ENCODE data around the gene RIMBP2.
A peak's percentile ranks its signal among the peaks of the same experiment; 100 is the strongest.

The RIMBP2 gene

DNA sequence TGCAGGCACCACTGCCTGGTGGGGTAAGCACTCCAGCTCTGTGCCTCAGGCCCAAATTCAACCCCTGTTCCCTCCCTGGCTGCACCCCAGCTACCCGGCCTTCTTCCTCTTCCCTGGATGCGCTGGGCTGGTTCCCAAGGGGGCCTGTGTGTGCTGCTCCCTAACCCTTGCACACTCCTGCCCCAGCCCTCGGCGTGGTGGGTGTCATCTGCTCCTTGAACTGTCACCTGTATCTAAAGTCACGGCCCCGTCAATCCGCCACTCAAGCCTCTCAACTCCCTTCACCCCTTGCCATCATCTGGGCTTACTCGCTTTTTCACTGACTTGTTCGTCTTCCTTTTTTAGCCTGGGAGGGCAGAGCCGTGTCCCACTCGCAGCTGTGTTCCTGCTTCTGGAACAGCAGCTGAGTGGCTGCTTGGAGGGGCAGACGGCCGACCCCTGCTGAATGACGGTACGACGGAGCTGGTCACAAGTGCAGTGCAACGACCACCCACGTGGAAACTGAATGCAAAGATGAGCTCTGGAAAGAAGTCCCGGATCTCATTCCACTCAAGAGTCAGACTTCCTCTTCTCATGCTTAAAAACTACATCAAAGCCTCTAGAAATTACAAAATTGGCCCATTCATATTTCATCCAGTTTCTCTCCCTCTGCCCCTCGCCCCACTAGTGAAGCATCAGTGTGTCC lies 239.5 kb downstream of the RIMBP2 start:
- DNase-seq: no peak

DNA sequence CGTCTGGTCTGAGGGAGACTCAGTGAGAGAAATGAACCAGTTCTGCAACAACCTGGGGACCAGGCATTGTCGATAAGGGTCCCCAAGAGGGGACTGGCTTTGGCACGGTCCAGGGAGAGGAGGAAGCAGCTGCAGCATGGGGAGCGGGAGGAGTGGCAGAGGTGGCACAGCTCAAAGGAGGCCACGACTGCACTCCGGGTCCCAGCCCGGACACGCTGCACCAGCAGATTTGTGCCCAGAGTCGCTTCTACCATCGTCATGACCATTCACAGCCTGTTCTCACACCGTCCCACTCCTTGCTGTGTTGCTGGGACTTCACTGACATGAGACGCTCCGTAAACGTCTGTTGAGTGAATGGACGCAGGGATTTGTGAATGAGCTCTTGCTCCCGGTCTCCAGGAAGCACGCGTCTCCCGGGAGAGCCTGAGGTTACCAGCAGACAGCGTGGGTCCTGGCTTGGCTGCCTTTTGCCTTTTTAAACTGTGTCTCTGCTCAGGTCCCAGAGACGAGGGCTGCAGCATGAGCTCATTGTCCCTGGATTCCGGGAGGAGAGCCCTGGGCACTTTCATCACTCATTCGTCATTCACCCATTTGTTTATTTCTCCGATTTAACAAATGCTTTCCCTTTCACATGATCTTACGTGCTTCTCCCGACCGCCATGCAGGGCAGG lies 241.4 kb downstream of the RIMBP2 start:
- intact Hi-C loops (cut with DNase I): no loop called here
- peak in 2 of 42 donors; percentile 13 to 29 for DNase-seq

More for the DNA sequence above, 239.5 kb downstream of the RIMBP2 start:
- intact Hi-C loops (cut with DNase I): no loop called here

DNA sequence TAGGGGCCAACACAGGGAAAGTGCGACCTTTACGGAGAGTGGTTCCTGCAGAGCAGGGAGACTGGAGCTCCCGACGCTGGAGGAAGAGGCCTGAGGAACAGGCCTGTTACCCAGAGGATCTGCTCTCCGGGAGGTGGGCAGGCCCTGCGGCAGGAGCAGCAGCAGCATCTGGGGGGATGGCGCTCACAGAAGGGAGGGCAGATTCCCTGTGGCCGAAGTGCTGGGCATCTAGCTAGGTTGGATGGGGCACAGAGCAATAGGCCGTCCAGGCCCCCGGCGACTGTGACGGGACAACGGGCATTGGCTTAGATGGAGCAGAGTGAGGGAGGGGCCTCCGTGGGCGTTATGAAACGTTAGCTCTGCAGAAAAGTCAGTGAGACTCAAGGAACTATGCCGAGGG lies 242.8 kb downstream of the RIMBP2 start:
- DNase-seq: no peak
- intact Hi-C loops (cut with DNase I): no loop called here

DNA sequence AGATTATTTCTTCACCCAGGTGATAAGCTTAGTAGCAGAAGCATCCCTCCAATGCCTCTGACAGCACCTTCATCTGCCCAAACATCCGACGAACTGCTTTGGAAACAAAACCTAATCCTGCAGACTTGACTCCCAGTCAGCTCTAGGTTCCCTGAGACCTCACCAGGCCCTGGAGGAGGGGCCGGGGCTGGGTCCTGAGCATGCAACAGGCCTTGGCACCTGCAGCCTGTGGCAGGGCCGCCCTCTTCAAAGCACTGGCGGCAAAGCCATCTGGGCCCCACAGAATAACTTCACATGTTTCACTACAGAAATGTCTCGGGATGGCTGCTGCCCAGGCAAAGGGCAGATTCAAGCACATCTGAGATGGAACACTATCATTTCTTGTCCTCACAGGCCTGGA lies 245.1 kb downstream of the RIMBP2 start:
- no peak for DNase-seq
- intact Hi-C loops (cut with DNase I): no loop called here

DNA sequence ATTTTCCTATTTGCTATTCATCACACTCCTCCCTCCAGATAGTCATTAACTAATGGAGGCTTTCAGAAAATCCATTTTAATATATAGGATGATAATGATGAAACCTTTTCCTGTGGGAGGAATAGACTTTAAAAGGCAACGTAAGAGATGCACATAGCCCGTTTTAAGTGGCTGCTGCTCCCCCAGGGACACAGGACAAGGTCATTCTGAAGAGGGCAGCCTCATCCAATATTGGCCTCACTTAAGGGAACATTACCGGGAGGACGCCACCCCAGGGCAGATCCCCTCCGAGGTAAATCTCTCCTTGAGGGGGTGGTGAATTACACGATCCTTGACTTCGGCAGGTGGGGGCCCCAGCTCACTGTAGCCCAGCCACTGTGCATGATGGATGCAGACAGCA lies 246.5 kb downstream of the RIMBP2 start:
- no peak for DNase-seq
- intact Hi-C loops (cut with DNase I): no loop called here

DNA sequence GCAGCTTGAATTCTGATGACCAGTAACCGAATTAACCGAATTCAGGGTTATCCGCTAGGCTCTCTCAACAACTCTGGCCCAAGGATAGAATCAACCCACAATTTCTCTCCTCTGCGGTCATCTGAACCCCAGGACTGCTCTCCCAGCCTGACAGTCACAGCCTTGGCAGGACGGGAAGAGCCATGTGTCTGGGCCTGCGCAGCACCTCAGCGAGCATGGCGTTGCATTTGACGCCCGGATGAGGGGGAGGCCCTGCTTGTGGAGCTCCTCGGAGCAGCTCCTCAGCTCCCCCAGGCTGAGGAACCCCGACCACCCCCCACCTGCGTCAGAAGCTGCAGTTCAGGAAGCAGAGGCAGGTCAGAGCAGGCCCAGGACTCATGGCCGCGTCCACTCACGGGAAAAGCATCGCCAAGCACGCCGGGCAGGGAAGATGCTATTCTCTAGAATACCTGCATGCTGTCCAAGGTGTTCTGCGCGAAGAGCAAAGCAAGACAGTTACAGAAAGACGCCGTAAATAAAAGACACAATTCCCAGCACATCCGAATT lies 247.3 kb downstream of the RIMBP2 start:
- intact Hi-C loops (cut with DNase I): no loop called here
- DNase-seq: no peak

DNA sequence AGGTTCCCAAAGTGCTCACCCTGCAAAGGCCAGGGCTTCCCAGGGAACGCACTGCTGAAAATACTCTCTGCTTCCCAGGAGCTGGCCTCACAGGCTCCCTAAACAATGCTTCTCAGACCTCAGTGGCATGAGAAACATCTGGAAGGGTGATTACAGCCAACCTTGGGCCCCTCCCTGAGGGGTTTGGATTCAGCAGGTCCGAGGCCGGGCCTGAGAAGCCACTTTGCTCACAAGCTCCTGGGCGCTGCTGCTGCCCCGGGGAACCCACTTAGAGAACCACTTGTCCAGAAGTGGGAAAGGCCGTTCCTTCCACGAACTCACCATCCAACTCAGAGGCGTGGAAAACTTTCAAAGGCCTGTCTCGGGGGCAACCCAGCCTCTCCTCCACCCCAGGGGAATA lies 247.9 kb downstream of the RIMBP2 start:
- intact Hi-C loops (cut with DNase I): no loop called here
- DNase-seq: no peak

DNA sequence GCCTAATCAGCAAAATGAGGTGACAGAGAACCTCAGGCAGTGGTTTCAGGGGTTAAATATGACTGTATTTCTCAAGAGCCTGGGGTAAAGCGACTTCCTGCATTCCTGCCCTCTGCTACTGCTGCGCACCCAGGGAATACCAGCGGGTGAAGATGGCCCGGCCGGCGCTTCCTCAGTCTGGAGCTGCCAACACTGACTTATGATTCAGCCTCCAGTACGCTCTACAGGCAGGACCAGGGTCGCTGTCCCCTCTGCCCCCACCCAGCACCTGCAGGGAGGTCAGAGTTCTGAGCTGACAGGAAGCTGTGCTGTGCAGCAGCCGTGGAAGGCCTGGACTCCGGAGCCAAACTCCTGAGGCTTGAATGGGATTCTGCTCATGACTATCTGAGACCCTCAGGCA lies 250.5 kb downstream of the RIMBP2 start:
- DNase-seq: no peak
- intact Hi-C loops (cut with DNase I): no loop called here

DNA sequence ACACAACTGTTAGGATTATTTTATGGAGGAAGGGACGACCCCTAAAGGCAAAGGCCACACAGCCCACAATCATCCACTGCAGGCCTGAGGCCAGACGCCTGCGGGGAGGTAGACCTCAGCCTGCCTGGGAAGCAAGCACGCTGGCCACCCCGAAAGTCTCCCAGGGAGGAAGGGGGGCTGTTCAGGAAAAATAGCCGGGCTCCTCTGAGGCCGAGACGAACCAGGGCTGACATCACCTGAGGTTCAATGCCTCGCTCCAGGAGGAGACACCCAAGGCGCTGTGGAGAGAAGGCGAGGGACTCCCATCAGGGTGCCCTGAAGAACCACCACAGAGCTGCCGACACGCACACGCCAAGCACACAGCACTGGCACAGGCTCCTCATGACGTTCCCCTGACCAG lies 251.1 kb downstream of the RIMBP2 start:
- DNase-seq: no peak

DNA sequence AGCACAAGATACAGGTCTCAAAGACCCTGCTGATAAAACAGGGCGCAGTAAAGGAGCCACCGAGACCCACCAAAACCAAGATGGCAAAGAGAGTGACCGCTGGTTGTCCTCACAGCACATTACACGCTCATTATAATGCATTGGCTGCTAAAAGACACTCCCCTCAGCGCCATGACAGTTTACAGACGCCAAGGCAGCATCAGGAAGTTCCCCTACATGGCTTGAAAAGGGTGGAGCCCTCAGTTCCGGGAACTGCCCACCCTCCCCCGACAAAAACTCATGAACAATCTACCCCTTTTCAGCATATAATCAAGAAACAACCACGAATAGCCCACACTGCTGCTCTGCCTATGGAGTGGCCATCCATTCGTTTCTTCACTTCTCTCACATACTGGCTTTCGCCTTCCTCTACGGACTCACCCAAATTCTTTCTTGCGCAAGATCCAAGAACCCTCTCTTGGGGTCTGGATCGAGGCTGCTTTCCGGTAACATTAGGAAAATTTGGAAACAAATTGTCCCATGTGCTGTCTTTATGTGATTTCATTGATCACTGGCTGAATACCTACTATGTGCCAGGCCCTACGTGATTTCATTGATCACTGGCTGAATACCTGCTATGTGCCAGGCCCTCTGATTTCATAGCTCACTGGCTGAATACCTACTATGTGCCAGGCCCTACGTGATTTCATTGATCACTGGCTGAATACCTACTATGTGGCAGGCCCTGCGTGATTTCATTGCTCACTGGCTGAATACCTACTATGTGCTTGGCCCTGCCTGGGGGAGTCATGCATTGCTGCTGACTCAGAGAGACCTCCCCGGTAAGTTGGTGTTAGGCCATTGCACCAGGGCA lies 252.1 kb downstream of the RIMBP2 start:
- DNase-seq: no peak
- intact Hi-C loops (cut with DNase I): no loop called here

More for the DNA sequence above, 251.1 kb downstream of the RIMBP2 start:
- intact Hi-C loops (cut with DNase I): no loop called here

DNA sequence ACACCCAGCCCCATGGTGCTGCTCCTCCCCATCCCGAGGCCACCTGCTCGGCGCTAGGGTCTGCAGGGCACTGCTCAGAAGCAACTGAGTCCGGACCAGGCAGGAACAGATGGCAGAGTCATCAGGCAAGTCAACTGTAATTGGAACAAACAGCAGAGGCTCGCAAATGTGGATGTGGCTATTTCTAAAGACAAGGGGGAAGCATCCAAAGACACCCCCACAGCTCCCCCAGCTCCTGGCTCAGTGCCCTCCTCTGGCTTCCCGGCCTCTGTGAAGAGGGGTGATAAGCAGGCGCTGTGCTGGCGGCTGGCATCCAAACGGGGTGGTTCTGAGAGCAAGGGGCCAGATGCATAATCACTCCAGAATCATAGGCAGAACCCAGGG lies 252.8 kb downstream of the RIMBP2 start:
- intact Hi-C loops (cut with DNase I): no loop called here
- no peak for DNase-seq

DNA sequence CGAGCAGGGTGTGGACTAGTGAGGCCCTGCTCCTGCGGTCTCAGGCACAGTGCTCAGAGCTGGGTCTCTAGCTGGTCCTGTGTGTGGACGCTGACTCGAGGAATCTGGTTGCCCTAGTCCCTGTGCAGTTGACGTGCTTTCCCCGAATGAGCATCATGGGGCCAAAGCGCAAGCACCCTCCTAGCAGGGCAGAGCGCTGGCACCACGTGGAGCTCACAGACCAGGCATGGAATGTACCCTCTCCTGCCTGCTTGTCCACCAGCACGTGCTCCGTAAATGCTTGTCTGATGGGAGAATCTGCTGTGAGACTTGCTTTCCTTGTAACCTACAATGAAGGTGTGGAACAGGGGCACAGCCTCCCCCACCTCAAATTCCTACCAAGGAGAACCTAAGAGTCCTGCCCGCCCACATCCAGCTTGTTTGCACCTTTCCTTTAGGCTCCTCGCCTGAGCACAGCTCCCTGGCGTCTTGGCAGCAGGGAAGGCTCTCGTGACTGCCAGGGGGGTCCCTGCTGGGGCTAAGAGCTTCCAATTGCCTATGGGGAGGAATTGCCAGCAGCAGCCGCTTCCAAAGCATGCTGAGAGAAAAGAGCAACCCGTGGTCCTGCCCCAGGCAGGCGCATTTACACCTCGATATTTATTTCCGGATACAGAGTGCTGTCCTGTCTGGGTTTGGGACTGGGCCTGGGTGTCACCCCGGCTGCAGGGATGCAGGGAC lies 253.4 kb downstream of the RIMBP2 start:
- no peak for DNase-seq
- intact Hi-C loops (cut with DNase I): no loop called here

DNA sequence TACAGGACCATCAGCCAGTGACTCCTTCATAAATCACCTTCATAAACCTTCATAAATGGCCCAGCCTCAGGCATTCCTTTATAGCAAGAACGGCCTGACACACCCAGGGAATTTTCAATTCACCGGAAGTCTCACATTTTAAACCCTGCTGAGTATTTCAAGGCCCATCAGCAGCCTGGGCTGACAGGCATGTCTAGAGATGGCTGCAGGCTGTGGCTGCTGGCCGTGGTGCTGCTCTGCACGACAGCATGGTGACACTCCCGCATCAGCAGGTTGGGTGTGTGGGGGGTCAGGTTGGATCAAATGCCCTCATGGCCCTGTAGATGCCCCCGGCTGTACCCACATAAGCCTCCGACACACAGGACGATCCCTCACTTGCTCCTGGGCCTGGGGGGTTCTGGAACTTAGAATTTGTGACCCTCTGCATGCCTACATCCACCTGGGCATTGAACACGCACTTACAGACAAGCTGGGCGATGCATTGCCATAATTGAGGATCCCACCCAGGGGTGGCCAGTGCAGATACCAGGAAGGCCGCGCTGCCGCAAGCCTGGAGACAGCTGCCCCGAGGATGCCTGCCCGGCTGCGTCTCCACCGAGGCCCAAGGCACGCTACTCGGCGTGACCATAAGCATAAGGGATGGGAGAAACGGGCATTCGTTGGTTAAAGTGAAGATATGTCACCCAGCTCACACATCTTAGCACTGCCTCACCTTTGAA lies 254.1 kb downstream of the RIMBP2 start:
- DNase-seq: no peak
- intact Hi-C loops (cut with DNase I): no loop called here

DNA sequence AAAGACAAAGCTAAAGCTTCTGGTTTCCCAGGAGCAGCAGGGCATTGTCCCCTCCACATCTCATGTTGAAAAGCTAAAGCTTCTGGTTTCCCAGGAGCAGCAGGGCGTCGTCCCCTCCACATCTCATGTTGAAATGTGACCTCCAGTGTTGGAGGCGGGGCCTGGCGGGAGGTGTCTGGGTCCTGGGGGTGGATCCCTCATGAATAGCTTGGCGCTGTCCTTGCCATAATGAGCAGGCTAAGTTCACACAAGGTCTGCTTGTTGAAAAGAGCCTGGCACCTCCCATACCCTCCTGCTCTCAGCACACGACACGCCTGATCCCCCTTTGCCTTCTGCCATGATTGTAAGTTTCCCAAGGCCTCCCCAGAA lies 254.7 kb downstream of the RIMBP2 start:
- intact Hi-C loops (cut with DNase I): no loop called here
- DNase-seq: no peak

DNA sequence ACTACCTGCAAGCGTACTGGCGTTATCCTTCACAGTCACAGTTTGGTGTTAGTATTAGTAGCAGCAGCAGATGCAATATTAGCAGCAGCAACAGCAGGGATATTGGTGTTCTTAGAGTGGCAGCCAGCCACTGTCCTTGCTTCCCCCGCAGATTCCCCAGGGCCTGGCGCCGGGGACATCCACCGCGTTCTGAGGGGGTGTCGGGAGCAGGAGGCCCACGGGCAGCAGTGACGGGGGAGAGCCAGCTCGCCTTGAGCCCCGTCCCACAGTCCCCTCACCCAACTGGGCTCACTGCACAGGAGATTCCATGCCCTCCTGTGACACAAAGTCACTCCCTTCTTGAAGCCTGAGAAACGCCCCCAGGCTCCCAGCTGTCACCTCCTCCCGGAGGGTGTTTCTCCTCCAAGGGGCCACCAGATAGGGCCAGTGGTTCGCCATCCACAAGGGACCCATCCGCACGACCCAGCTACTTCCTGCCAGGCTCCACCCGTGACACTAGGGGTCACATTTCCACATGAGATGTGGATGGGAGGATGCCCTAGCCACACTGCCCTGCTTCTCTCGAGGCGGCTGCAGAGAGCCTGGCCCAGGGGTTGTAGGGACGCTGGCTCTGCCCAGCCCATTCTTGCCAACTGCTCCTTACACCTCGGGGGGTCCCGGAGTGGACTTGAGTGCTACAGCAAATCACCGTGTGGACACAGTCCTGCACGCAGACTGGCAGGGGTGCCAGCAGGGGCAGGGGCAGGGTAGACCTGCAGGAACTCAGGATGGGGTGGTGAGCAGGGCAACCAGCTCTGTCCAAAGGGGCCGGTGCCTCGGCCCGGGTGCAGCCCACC lies 255.3 kb downstream of the RIMBP2 start:
- intact Hi-C loops (cut with DNase I): no loop called here

DNA sequence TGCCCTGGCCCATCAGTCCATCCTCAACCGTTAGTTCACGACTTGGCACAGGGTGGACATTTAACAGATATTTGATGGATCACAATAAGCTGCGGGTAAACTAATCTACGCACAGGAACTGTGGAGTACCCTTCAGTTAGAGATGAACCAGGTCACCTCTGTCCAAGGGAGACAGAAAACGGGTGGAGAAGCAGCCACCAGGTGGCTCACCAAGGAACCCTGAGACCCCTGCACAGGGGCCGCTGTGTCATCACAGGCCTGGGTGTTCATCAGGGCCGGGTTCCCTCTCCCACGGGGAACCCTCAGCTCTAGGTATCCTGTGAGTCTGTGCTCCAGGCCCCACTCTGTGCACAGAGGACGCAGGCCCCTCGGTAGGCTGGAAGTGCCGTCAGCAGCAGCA lies 256.2 kb downstream of the RIMBP2 start:
- intact Hi-C loops (cut with DNase I): no loop called here
- DNase-seq: no peak

More for the DNA sequence above, 255.3 kb downstream of the RIMBP2 start:
- DNase-seq: no peak

DNA sequence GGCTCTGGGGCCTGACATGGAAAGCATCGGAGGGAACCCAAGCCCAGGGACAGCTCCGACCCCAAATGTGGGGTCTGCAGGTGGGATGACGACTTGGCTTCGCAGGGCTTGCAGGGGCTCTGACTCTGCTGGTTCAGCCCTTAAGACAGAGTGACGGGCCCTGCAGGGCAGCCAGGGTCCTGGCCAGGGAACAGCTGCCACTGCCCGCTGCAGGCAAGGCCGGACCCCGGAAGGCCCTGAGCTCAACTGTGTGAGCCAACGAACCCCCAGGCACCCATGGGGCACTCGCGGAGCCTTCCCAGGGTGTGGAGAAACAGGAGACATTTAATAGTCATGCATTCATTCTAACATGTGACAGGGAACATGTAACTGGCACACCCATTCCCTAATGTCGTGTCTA lies 257.8 kb downstream of the RIMBP2 start:
- DNase-seq: no peak
- intact Hi-C loops (cut with DNase I): no loop called here

DNA sequence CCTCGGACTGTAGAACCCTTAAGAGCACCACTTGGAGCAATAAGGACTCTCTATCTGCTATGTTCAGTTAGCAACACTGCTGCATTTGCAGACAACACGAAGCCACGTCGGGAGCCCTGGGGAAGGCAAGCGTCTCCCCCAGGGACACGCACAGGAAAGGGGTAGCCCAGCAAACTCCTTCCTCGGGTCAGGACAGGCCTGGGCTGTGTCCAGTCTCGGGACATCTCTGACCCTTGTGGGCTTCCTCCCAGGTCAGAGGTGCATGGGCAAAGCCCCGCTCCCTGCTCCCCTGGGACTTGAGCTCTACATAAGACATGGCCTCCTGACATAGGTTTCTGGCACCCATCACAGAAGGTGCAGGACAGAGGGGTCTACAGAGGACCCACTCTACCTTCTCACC lies 258.9 kb downstream of the RIMBP2 start:
- intact Hi-C loops (cut with DNase I): no loop called here
- DNase-seq: no peak
